Measurements from ENCODE around the gene CIC.

The CIC gene

DNA sequence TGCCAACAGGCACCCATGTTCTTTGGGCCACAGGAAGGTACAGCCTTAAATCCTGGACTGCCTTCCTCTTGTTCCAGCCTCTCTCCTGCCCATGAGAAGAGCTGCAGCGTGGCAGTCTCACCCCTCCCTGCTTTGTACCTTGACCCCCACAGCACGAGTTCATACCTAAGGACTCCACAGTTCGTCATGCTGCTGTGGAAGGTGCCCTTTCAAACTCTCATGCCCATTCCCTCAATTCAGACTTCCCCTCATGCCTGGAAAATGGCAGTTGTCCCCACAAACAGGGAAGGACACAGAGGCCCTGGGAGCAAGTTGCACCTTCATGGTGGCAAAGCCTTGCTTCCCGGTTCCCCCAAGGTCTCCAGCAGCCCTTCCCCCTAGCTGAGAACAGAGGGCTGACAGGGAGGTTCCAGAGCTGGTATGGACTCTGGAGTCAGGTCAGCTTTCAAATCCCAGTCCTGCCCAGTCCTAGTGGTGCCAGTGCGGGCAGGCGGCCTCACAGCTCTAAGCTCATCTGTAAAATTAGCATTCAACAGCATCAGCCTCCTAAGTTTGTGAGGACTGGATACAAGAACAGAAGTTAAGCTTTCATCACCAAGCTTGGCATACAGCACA, 35.3 kb upstream of the CIC start:
- DNase-seq (ENCODE audit: low read depth) = no peak
- H3K4me3 ChIP-seq (ENCODE audit: control insufficient read depth, low read depth, low read length) = no peak overlapping the region
- no peak for TF ChIP-seq CTCF (conservative IDR thresholded peaks at IDR 0.05; ENCODE audit: control insufficient read depth, insufficient read depth, low read depth, low read length)

GRCh38 chr19:42234364-42234763, 34.7 kb upstream of the CIC start:
- no peak for DNase-seq (ENCODE audit: low read depth)
- no peak for TF ChIP-seq CTCF (conservative IDR thresholded peaks at IDR 0.05; ENCODE audit: control insufficient read depth, insufficient read depth, low read depth, low read length)
- no peak overlapping the region for H3K4me3 ChIP-seq (ENCODE audit: control insufficient read depth, low read depth, low read length)

GRCh38 chr19:42235181-42235580, 33.9 kb upstream of the CIC start:
- DNase-seq (ENCODE audit: low read depth) = no peak
- H3K4me3 ChIP-seq (ENCODE audit: control insufficient read depth, low read depth, low read length) = no peak overlapping the region
- no peak for TF ChIP-seq CTCF (conservative IDR thresholded peaks at IDR 0.05; ENCODE audit: control insufficient read depth, insufficient read depth, low read depth, low read length)

GRCh38 chr19:42239544-42240220, 29.4 kb upstream of the CIC start:
- no peak for TF ChIP-seq CTCF (conservative IDR thresholded peaks at IDR 0.05; ENCODE audit: control insufficient read depth, insufficient read depth, low read depth, low read length)
- H3K4me3 ChIP-seq (ENCODE audit: control insufficient read depth, low read depth, low read length) = no peak overlapping the region
- no peak for DNase-seq (ENCODE audit: low read depth)

GRCh38 chr19:42241279-42241678, 27.8 kb upstream of the CIC start:
- TF ChIP-seq CTCF (conservative IDR thresholded peaks at IDR 0.05; ENCODE audit: control insufficient read depth, insufficient read depth, low read depth, low read length) = no peak
- peak overlapping the region; percentile 90 for H3K4me3 ChIP-seq (ENCODE audit: control insufficient read depth, low read depth, low read length)
- DNase-seq (ENCODE audit: low read depth) = no peak

DNA sequence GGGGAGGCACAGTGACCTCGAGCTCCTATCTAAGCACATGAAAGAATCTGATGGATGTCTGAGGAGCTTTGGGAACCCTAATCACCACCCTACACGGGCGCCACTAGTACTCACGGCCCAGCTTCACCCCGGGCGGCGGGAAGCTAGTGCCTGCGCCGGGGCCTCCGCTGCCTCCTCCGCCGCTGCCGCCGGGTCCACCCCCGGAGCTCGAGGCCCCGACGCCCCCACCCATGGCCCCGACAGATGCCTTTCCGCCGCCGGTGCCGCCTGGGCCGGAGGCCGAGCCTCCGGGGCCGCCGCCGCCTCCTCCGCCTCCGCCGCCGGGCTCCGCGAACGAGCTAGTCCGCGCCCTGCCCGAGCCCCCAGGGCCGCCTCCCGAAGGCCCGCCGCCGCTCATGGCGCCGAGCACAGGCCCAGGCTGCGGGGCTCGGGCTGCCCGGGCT, 27.0 kb upstream of the CIC start:
- no peak for TF ChIP-seq CTCF (conservative IDR thresholded peaks at IDR 0.05; ENCODE audit: control insufficient read depth, insufficient read depth, low read depth, low read length)
- DNase-seq (ENCODE audit: low read depth) = no peak

More for the DNA sequence above, 27.0 kb upstream of the CIC start:
- H3K4me3 ChIP-seq (ENCODE audit: control insufficient read depth, low read depth, low read length) = peak overlapping the region; percentile 90

All from fibroblast of mammary gland (primary cell).